CD4-positive, alpha-beta T cell treated with Interleukin-1 beta for 1 hour (primary cell): ENCODE results near the gene ADGRV1.

Experiments
- DNase-seq, 2 donors: peaks; one replicate each; pipeline ENCODE4 v3.0.0-alpha.2; 2020 to 2022

ADGRV1 gene

DNA sequence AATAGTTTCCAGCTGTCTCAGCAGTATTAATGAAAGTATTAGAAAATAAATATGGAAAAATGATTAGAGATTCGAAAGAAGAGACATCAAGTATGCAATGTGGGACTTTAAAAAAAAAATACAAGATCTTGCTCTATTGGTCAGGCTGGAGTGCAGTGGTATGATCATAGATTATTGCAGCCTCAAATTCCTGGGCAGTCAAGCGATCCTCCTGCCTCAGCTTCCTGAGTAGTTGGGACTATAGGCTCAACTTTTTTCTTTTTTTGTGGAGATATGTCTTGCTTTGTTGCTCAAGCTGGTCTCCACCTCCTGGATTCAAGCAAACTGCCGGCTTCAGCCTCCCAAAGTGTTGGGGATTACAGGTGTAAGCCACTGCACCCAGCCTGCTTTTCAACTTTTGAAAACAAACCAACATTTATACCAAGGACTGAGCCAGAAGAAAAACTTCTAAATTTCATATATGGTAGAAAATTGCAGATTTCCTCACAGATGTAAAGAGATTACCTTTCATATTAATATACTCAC, 323.1 kb downstream of the ADGRV1 start:
- DNase-seq, result no peak

DNA sequence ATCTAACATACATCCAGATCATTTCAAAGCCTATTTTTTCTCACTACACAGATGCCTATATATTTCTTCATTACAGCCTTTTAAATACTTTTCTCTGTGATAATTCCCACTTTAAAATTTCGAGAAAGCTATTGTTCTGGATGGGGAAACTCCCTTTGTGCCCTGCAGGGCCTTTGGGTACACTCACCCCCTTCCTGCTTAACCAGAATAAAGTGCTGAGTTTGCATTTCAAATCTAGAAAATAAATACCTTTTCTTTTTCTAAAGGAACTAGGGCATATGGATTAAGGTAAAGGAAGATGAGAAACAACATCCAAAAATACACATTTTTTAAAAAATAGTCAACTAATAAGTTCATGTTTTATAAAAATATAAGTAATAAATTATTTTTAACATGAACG, 323.9 kb downstream of the ADGRV1 start:
- DNase-seq, result no peak

DNA sequence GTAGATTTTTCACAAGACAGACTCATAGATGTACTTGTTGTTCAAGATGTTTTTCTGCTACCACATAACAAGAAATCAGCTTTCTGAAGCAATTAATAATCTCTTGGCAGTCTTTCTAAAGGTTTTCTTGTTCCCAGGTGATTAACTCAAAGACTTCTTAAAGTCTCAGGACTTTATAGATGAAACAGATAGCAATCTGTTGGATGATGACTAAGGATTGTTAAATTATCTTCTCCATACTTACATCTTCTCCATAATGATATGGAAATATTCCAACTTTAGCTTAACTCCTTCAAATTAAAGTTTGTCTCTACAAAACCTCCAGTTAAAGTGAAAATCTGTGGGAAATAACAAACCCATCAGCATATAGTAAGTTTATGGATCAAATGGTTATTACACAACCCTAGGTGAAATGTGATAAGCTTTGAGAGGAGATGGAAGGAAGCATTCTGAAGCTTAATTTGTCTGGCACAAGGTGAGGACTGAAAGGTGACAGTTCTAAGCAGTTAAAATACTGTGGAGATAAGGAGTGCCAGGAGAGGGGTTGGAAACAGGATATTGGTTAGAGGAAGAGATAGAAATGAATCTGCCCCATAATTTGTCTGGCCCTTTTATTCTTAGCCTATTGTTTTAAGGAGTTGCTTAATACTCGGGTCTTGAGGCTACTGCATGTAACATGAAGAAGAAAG, 326.7 kb downstream of the ADGRV1 start:
- DNase-seq, result no peak

DNA sequence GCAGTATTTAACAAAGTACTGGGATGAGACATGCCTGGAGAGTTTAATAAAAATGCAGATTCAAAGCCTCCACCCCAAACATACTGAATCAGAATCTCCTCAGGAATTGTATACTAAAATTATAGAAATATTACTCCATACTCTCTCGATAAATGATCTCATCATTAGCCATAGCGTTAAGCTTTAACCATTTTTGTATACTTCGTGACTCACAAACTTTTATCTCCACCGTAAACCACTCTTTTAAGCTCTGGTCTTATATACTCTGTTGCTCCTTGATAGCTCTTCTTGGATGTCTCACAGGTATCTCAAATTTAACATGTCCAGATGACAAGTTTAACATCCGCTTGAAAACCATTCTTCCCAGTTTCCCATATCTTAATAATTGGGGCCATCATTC, 327.8 kb downstream of the ADGRV1 start:
- no peak for DNase-seq

DNA sequence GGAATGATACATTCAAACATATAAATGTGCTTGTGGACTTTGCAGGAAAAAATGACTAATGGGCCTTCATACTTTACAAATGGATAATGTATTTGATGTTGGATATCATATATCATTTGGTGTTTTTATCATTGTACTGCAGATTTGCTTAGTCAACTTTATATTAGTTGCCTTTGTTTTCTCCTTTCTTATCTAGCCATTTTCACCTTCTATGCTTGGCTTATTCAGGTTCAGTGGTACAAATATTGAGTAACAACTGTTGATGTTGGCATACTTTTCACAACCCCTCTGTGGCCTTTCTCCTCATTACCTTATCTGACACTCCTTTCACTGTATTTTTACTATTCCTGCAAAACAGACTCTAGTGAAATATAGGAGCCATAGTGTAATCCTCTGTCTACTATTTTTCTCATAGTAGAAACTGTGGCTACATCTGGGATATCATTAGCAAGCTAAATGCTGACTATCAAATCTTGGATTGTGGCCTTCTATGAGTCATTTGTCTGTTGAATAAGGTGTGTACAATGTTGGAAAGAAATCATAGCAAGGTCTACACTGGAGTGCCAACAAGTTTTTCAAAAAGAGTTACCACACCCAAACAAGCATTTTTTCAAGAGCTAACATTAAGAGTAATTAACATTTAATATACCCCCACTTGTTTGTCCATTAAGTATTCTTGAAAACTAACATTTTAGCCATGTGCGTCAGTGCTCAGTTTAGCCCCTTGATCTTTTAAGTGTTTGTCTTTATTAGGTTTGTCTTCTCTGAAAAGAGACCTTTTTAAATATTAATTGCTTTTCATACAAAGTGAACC, 330.1 kb downstream of the ADGRV1 start:
- no peak for DNase-seq

DNA sequence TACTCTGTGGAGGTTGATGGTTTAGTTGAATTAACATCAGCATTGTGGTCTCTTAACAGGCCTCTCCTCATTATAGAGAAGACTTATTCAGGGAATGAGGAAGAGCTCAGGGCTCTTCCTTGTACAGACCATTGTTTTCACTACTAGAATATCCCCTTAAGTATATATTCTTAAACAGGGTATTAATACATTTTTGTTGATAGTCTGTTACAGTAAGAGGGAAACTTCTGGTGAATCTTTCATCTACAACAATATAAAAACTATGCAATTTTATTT, 330.7 kb downstream of the ADGRV1 start:
- DNase-seq, result no peak

DNA sequence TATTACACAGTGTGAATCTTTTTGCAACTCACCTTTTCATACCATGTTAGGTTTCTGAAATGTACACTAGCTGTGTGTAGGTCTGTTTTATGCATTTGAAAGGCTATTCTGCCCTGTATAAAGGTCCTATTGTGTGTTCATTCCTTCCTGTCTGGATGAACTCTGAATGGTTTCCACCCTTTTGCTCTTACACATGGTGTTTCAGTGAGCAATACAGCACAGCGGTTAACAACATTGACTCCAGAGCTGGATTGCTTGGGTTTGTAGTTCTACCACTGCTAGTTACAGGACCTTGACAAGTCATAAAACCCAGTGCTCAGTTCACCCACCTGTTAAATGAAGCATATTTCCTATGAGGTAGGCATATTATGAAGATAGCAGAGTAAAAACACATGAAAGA, 331.6 kb downstream of the ADGRV1 start:
- DNase-seq, result no peak

DNA sequence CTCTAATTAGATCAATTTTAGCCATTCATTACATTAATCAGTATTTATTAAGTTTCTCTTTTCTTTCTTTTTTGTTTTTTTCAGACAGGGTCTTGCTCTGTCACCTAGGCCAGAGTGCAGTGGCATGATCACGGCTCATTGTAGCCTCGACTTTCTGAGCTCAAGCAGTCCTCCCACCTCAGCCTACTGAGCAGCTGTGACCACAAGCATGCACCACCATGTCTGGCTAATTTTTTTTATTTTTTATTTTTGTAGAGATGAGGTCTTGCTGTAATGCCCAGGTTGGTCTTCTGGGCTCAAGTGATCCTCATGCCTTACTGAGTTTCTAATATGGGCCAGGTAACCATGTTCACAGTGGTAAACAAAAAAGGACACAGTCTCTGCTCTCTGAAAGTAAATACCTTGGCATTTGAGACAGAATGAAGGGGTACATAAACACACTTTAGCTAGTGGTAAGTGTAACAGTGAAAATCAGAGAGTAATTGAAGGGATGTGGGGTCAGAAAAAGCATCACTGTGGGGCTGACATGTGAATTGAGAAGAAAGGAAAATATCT, 336.3 kb downstream of the ADGRV1 start:
- no peak for DNase-seq

DNA sequence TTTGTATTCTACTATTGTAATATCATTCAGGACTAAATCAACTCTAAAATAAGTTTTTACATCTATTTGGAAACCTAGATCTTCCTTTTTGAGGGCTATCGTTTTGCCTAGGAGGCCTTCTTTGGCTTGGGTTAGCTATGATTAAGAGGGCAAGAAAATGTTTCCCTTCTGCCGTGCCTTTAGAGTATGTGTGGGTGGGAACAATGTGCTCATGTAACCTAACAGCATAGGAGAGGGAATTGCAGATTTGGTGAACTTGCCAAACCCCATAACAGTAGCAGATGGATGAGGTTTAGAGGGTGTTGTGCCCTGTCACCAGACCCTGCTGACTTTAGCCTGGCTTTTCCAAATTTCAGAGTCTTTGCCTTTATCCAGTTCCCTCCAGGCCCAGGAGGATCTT, 339.0 kb downstream of the ADGRV1 start:
- DNase-seq, result no peak

DNA sequence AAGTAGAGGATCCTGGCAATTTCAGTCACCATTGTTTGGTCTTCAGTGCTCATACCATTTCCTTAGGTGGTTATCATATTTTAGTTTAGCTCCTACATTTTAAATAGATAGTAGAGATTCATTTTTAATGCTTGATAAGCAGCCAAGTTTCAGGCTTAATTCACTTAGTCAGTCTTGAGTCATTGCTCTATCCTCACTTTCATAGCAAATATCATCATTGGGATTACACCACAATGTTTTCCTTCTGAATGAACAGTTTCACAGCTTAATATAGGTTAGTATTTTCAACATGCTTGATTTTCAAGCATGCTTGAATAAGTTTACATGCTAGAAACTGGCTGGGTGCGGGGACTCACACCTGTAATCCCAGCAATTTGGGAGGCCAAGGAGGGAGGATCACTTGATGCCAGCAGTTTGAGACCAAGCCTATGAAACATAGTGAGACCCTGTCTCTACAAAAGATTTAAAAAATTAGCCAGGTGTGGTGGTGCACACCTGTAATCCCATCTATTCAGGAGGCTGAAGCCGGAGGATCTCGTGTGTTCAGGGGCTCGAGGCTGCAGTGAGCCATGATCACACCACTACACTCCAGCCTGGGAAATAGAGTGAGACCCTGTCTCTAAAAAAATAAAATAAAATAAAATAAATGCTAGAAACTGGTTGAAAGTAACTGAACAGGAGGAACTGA, 339.9 kb downstream of the ADGRV1 start:
- DNase-seq, result no peak

DNA sequence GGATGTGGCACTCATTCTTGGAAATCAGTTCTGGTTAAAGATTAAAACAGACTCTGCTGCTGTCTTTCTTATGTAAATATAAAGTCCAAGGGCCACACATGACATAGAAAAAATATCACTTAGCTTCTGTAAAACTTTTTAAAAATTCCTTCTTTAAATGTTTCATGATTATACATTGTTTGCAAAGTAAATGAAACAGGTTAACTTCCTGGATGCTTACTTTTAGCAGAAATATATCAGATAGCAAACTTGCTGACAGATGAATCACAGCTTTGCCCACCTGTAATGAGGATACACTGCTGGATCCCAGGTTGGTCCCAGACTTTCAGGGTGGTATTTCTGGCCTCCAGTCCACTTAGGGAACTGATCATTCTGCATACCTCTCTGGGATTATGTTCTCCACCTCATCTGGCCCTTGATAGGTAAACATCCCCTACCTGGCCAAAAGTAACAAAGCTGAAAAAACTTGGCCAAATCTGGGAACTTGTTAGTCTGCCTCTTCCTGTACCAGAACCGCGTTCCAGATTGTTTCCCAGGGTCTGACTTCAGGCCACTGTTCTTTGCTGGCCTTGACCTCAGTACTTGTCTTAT, 340.5 kb downstream of the ADGRV1 start:
- DNase-seq, result no peak

DNA sequence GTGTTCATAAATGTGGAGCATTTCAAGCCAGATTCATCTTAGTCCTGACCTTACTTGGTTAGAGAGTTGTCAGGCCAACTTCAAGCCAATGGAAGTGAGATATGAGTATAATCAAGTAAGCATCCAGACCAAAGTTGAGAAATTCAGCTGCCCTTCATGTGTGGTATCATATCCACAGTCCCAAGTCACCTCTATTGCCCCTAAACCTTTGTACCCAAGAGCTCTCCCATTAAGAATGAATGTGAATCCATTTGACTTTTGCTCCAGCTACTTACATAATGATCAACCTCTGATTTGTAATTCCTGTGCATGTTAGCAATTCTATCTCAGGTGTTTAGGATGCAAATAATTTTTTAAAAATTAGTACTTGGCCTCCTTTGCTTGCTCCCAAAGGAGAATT, 342.7 kb downstream of the ADGRV1 start:
- DNase-seq, result no peak

DNA sequence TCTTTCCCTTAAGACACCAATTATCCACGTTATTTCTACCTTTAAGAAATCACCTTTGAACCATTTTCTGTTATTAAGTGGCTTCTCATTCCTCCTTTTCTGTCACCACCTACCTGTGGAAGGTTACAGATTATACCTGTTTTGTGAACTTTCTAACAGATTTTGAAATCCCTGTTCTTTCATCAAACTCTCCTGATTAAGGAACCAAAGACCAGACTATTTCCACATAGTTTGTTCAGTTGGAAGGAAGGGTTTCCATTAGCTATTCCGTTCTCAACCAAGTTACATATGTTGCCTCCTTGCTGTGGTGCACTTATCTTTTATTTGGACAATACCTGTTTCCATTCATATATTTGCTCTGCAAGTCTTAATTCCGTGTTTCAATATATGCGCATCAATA, 343.6 kb downstream of the ADGRV1 start:
- DNase-seq, result no peak

DNA sequence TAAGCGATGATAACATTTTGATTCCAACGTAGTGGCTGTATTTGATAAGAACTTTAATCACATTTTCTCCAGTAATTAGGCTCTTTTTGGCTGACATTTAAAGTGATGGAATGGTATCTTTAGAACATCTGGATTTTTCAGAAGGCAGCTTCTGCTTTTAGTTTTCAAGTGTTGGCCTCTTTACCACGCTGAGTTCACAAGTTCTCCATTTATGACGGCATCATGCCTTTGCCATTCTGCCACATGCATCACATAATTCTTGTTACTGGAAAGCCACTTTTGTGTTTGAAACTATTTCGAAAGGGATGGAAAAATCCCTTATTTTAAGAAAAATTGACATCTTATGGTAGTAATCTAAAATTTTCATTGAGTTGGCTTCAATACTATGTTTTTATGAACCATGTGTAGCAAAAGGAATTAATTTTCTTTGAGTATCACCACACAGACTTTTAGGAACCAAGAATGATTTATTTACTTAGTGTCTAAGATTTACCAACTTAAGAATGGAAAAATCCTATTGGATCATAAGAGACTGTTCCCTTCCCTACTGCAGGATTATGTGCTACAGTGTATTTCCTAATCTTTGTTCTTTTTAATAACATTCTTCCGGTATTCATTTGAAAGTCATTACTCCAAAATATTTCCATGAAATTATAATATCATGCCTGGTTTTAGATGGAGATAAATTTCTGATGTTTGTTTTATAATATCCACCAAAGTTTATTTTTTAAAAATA, 344.2 kb downstream of the ADGRV1 start:
- no peak for DNase-seq

DNA sequence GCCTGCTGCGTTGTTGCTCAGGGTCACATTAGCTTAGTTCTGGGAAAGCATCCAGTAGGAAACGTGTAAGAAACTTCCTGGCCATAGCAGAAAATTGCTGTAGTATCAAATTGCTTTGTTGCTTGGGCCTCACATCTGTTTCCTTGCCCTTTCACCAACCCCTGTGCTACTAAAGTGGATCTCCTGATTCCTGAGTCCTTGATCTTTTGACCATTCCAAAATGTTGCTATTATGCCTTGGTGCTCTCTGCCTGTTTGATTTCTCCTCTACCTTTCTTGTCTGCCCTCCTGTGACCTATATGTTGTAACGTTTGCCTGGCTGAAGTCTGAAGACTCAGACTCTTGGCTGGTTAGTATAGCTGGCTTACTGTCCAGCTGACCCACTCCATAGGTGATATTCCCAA, 350.5 kb downstream of the ADGRV1 start:
- no peak for DNase-seq

DNA sequence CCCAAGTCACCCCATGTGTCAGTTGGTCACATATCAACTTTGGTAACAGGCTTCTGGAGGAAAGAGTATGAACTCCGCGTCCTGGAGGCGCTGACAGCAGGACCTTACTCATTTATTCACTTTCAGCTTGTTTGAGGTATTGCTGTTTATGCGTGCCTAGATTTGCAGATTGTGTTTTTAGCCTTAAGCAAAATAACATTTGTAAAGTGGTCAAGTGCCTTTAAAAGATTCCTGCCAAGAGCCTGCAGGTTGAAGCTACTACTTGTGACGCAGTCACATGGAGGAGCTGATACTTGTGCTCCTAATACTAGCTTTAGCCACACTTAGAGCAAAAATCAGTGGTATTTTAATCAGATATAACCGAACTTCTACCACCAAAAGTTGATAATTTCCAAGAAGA, 351.3 kb downstream of the ADGRV1 start:
- DNase-seq, result no peak

DNA sequence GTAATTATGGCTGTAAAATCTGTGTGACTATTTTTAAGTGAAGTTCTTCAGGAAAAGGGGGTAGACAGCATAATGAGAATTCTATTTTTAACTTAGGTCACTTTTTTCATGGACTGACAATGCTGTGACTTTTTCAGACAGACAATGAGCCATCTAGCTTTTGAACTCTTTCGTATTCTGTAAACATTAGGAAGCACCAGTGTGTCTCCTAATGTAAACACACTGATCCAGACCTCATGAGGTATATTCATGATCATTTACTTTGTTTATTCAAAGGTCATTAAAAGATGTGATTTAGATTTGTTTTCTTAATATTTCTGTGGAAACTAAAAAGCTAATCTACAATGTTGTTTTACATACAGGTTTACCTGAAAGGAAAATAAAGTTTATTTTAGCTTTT, 352.6 kb downstream of the ADGRV1 start:
- no peak for DNase-seq

DNA sequence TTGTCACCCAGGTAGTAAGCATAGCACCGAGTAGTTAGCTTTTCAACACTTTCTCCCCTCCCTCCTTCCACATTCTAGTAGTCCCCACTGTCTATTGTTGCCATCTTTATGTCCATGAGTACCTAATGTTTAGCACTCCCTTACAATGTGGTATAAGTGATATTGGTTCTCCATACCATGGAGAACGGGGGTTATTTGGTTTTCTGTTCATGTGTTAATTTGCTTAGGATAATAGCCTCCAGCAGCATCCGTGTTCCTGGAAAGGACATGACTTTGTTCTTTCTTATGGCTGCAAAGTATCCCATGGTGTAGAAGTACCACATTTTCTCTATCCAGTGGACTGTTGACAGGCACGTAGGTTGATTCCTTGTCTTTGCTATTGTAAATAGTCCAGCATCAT, 353.9 kb downstream of the ADGRV1 start:
- no peak for DNase-seq

DNA sequence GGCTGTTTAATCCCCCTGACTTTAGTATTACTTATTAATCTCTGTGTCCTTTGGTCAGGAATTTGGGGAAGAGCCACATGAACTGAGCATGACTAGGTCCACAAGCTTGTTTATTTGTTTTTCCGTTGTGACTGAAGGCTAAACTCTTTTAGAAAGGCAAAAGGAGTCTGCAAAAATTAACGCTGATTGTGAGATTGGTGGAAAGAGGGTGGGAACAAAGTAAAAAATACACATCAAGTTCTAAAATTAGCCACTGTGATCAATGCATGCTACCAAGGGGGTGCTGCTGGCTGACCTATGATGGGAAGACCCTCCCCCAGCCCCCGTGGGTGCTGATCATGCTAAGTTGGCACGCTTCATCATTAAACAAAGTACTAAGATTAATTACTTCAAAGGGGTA, 356.8 kb downstream of the ADGRV1 start:
- DNase-seq, result no peak

DNA sequence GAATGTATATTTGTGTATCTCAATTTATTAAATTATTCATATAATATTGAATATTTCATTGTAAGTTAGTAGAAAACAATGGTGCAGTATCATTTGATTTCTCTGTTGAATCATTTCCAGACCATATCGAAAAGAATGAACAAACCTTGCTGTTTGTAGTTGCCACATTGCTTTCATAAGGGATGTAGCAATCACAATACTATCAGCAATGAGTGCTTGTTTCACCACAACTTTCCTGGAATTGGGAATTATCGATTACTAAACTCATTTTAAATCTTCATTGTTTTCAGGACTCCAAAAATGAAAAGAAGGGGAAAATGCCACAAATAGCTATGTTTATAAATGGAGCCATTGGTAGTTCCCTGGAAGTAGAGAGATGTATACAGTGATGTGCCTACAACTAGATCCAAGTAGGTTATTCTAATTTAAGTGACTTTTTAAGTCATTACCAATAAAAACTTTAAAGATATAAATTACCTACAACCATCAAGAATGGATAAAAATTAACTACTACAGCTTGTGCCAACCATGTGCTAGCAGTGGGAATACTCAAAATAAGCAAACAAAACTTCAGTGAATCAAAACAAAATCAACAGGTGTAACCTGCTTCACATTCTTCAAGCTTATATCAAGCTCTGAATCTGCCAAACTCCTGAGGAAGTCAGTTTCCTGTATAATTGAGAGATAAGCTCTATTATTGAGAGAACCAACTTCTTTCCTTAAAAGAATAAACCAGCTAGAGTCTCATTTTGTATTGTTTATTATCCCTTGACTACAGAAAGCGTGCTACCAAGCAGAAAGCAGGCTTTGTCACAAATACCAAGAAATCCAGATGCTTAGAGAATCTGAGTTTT, 358.6 kb downstream of the ADGRV1 start:
- DNase-seq, result no peak

DNA sequence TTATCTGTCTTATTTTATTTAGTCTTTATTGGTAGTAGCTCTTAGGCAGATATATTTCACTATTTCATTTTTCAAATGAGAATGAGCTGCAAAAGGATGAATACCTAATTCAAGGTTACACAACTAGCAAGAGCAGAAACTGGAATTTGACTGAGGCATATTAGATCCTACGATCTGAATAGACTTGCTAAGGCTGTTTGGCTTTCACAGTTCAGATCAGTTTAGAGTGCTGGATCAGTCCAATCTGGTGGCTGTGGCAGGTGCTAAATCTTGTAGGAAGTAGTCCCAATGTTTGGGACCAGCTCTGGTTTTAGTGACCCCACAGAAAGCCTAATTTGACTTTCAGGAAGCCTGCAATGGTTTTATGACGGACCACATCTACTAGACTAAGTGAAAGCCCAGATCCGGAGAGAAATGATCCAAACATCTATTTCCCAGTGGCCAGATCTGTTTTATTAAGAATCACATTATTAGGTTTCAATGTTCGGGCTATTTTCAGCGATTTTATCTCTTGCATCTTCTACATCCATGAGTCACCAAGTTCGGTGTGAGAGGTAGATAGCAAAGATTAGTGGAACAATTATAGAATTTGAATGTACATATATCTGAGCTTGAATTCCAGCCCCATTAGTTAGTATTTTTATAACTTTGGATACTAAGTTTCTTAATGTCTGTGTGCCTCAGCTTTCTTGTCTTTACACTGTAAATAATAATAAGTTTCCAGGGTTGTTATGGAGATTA, 359.5 kb downstream of the ADGRV1 start:
- DNase-seq, result no peak
